Skin of body (tissue), 2 donors: ENCODE measurements around the gene MARK4. TPM values are rescaled to one million over a fixed set of nuclear protein-coding genes. Genes with fewer than 3 reads are reported as not detected.
"Not testable (repeated sequence)": the region's sequence is repeated elsewhere in the genome, so short reads cannot be mapped to it uniquely, and the experiment has no call there.

ENCODE experiments used
- DNase-seq: peaks from one replicate; lab custom pipeline; 2025; lab: John Stamatoyannopoulos, UW
- total RNA-seq: library from RNA; depleted of rRNA; stranded (reverse); fragments of >200 nt; gene quantifications from one replicate; pipeline ENCODE4 v1.2.3, GENCODE V29; 2014

Gene MARK4
- total RNA-seq, 1 donor from 2014 or later = 23.6 TPM

DNA sequence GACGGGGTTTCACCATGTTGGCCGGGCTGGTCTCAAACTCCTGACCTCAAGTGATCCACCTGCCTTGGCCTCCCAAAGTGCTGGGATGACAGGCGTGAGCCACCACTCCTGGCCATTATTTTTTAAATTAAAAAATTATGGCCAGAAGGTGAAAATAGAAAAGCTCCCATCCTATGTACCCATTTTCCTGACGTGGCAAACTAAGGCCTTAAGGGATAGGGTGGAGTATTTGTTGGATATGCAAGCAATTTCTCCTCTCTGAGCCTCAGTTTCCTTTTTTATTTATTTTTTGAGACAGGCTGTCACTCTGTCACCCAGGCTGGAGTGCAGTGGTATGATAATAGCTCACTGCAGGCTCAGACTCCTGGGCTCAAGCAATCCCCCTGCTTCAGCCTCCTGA is 83.8 kb downstream of the MARK4 start:
- not testable (repeated sequence) for DNase-seq

- no peak for DNase-seq
Measured at GRCh38 chr19:45336696-45337251, 85.7 kb downstream of the MARK4 start.

DNA sequence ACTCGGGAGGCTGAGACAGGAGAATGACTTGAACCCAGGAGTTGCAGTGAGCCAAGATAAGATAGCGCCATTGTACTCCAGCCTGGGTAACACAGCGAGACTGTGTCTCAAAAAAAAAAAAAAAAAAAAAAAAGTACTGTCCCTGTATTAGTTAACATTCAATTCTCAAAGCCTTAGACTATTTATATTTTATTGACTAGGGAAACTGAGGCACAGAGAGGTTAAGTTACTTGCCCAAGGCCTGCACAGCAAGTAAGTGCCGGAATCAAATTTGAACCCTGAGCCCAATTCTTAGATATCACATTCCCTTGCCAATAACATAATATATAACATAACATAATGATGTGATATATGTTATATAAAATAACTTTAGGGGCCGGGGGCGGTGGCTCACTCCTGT is 88.6 kb downstream of the MARK4 start:
- DNase-seq = no peak

DNA sequence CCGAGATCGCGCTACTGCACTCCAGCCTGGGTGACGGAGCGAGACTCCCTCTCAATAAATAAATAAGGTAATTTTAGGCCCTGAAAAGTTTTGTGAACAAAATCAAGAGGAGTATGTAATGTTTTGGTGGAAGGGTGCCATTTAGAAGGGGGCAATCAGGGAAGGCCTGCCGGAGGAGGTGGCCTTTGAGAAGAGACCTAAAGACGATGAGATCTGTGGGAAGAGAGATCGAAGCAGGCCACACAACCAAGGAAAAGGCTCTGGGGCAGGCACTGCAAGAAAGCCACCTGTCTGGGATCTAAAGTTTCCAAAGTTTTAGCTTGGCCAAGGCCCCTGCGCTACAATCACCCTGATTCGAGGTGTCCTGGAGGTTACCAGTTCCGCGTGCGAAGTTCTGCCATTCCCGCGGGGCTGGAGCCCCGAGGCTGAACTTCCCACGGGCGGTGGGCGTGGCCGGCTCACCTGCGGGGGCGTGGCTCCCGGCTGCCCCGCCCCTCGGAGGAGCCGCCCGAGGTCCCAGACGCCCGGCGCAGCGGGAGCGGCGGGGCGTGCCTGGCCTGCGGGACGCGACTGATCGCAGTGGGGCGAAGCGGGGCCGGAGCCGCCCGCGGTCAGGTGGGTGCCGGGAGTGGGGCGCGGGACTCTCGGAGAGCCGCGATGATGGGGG is 89.3 kb downstream of the MARK4 start, which contains the start of gene KLC3:
Gene KLC3, plus strand, starts transcription at position 519 of the 667 bp plus-strand sequence. CDS start 4,792 bp downstream, outside the sequence.
- no peak for DNase-seq

DNA sequence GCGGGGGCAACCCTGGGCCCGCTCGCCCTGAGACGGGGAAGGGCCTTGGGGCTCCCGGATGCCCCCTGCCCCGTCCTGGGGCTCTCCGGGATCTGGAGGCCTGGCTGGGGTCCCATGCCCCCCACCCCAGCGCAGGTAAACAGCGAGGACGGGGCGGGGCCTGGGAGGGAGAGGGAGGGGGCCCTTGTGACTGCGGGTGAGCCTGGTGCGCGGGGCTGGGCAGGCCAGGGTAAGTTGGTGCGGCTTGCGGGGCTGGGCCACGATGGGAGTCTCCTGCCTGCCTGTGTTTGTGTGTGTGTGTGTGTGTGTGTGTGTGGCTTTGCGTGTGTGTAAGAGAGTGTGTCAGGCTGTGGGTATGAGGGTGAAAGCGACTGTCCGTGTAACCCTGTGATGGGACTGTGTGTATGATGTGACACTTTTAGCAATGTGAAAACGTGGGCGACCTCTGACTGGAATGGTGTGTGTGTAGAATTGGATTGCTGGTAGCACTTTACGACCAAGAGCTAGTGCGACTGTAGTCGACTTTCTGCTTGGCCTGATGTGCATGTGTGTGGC is 89.9 kb downstream of the MARK4 start:
- no peak for DNase-seq

- no peak for DNase-seq
Measured at GRCh38 chr19:45342911-45343310, 91.8 kb downstream of the MARK4 start.

GRCh38 chr19:45344621-45345505 is 93.8 kb downstream of the MARK4 start:
- no peak for DNase-seq

- DNase-seq = no peak
Measured at GRCh38 chr19:45345506-45345860, 94.4 kb downstream of the MARK4 start.

- no peak for DNase-seq
Measured at GRCh38 chr19:45346449-45346848, 95.4 kb downstream of the MARK4 start.

DNA sequence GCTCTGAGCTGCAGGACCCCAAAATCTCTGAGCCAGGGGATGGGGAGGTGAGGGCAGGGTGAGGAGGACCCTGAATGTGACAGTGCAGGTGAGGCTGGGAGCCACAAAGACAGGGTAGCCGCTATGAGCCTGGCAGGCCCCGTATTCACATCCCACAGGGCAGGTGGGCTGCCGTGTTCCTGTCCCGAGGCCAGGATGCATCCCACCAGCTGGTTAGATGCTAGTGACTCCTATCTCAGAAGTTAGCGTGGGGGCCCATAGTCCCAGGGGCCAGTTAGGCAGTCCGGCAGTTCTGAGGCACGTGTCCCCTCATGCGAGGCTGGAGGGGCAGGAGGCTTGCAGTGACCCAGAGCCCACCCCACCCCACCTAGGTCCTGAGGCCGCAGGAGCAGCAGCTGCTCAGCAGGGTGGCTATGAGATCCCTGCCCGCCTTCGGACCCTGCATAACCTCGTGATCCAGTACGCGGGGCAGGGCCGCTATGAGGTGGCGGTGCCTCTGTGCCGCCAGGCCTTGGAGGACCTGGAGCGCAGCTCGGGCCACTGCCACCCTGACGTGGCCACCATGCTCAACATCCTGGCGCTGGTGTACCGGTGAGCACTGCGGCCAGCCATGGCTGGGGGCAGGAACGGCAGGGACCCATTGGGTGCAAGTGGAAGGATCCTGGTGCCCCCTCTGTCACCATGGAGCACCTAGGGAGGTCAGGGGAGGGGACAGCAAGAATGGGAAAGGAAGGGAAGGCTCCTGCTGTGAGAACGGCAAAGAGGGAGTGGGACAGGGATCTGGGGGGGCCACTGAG is 96.7 kb downstream of the MARK4 start:
- DNase-seq = no peak

DNA sequence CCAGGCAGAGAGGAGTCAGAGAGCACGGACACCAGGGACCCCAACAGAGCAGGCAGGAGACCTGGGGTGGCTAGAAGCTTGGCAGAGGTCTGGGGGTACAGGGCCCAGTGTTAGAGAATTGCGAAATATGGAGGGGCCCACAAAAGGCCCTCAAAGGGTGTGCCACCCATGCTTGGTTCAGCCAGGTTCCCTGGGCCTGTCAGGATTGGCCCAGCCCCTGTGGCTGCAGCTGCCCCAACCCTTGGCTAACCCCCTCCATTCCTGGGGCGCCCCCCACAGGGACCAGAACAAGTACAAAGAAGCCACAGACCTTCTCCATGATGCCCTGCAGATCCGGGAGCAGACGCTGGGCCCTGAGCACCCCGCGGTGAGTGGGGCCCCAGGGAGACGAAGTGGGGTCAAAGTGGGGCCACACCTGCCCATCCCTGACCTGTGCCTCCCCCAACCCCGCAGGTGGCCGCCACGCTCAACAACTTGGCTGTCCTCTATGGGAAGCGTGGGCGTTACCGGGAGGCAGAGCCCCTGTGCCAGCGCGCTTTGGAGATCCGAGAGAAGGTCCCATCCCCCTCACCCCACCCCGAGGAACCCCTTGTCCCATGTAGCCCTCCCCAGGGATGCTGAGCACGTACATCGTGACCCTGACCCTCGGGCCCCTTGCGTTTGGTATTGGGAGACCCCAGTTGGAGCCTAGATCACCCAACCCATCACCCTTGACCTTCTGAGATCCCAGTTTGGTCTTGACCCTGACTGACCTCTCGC is 97.5 kb downstream of the MARK4 start:
- DNase-seq = no peak

DNA sequence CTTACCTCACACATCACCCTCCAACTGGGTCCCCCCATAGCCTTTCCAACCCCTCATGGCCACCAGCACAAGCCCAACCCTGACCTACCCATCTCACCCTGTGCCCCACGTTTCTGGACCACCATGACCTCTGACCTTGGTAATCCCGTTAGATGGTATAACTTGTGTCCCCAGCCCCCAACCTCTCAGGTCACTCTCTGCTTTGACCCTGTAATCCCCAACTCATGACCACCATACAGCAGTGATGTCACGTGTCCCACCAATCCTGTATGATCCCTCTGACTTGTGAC is 98.0 kb downstream of the MARK4 start:
- no peak for DNase-seq

DNA sequence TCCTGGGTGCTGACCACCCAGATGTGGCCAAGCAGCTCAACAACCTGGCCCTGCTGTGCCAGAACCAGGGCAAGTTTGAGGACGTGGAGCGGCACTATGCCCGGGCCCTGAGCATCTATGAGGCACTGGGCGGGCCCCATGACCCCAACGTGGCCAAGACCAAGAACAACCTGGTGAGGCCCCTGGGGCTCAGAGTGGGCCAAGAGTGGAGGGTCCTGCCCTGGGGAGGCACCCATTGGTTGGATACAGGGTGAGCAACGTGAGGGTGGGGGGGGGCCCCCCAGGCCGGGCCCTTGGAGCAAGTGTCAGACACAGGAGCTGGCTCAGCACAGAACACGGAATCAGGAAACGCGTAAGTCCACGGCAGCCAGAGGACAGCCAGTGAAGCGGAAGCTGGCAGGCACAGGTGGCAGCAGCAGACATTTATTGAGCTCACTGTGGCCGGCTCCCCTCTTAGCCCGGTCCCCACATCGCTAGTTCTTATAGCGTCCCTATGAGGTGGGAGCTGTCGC is 98.4 kb downstream of the MARK4 start:
- DNase-seq = no peak

GRCh38 chr19:45350477-45351058 is 99.5 kb downstream of the MARK4 start:
- DNase-seq = no peak

DNA sequence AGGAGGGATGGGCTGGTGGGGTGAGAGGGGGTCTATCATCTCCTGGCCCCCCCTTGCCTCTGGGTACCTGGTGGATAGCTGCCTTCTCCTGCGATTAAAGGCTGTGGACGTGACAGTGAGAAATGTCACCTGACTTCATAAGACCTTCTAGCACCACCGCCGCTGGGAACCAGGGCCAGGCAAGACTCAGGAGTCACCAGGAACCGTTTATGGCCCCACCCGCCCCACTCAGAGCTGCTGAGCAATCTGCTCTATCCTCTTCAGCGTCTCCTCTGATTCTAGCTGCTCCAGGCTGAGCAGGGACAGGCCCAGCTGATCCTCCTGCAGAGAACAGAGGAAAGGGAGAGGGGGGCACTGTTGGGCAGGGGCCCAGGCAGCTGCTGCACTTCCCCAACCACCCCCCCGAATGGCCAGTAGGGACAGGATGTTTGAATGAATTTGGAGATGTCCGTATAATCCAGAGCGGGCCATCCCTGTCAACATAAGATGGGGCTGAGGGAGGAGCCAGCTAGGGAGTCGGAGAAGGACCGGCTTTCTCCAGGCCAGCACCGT is 100.4 kb downstream of the MARK4 start:
- no peak for DNase-seq

DNA sequence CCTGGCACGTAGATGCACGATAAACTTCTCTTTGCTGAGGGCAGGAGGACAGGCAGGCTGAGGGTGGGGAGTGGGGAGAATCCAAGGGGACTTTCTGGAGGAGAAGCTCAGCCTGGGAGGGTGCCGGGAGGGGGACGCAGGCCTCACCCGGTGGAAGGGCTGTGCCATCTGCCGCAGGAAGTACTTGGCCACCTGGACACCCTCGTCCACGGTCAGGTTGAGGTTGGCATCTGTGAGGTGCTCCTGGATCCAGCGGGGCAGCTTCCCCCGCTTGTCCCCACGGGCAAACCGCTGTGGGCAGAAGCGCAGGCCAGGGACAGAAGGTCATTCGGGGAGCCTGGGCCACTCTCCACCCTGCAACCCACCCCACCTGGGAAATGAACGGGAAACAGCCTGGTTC is 101.0 kb downstream of the MARK4 start:
- no peak for DNase-seq

DNA sequence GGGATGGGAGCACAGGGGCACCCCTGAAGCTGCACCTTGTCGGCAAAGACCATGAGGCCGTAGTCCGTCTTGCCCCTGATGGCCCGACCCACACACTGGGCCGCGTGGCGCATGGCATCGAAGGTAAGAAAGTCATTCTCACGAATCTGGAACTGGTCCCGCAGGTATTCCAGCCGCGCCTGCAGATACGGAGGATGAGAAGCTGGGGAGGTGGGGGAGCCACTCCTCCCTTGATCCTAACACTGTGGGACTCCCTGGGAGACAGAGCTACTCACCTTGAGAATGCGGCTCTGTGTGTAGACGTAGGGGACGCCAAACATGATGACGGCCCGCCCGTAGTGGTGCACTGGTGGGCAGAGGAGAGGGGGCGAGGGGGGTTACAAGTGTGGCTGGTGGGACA is 101.4 kb downstream of the MARK4 start:
- no peak for DNase-seq

DNA sequence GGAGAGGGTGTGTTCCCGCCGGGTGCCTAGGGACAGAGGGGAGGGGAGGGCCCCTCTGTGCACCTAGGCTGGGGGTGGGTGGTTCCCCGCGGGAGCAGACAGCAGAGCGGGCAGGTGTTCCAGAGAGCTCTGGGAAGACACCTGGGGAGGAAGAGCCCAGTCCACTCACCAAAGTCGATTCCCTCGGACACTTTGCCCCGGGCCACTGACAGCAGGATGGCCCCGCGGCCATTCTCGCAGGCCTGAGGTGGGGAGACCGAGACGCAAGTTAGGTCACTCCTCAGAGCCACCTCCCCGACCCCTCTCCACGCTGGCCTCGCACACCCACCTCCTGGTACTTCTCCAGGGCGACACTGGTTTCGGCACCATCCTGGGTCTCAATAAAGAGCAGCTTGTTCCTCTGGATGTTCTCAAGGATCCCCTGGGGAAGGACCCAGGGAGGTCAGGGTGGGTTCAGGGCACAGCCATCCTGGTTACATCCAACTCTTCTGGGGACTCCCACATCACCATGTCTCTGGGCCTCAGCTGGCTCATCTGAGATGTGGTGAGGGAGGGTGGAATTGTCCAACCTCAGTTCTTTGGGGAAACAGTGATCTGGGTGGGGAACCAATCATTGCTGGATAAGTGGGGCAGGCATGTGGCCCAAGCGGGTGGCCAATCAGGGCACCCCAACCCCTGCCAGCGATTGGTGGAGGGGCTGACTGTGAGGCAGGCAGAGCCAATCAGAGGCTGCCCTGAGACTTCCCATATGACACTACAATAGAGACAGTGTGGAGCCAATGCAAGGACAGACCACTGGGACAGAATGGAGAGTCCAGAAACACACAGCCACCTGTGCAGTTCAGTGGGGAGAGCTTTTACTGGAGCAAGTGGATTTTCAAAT is 102.1 kb downstream of the MARK4 start:
- DNase-seq = no peak
